Left ventricle myocardium inferior (tissue), 1 donor: ENCODE results near the gene CCDC78. TPM values are rescaled to one million over a fixed set of nuclear protein-coding genes. Genes with fewer than 3 reads are reported as not detected.

Experiments used
- DNase-seq: peaks from one replicate; pipeline ENCODE4 v3.0.0-alpha.2; 2020
- H3K27ac ChIP-seq: fragments of 200-600 bp; replicated peaks from 2 replicates; pipeline ENCODE4 v1.8.0; 2021
- H3K27me3 ChIP-seq: fragments of 200-600 bp; 2 replicates; pipeline ENCODE4 v1.8.0; 2021; ENCODE audit warnings: low read depth
- H3K36me3 ChIP-seq: fragments of 200-600 bp; 2 replicates; pipeline ENCODE4 v1.8.0; 2021
- H3K4me1 ChIP-seq: fragments of 200-600 bp; 2 replicates; pipeline ENCODE4 v1.8.0; 2021
- H3K4me3 ChIP-seq: fragments of 200-600 bp; 2 replicates; pipeline ENCODE4 v1.8.0; 2021; ENCODE audit warnings: mild to moderate bottlenecking, moderate library complexity
- H3K9me3 ChIP-seq: fragments of 200-600 bp; replicated peaks from 2 replicates; pipeline ENCODE4 v1.8.0; 2021
- CTCF ChIP-seq: fragments of 200-600 bp; IDR thresholded peaks from 2 replicates; pipeline ENCODE4 v1.8.0; 2021; ENCODE audit warnings: antibody characterized with exemption, mild to moderate bottlenecking, borderline replicate concordance
- intact Hi-C: fragments of 100-400 bp; cut with micrococcal nuclease; formaldehyde crosslinking; loops from one replicate; pipeline ENCODE4 v1.11.0; 2022
- total RNA-seq: library from RNA; stranded (reverse); fragmentation: NEBNext Ultra II Directional; extraction: Animal tissue kit (Norgen Biotek cat#: 25700); gene quantifications from one replicate; pipeline ENCODE4 v1.2.1, GENCODE V29; 2021
- donor health status: DM: no; HTN: yes; CAD: no; lungs with severe emphysema.

Gene CCDC78
- total RNA-seq, 1 donor from 2014 or later = 0.49 TPM

DNA sequence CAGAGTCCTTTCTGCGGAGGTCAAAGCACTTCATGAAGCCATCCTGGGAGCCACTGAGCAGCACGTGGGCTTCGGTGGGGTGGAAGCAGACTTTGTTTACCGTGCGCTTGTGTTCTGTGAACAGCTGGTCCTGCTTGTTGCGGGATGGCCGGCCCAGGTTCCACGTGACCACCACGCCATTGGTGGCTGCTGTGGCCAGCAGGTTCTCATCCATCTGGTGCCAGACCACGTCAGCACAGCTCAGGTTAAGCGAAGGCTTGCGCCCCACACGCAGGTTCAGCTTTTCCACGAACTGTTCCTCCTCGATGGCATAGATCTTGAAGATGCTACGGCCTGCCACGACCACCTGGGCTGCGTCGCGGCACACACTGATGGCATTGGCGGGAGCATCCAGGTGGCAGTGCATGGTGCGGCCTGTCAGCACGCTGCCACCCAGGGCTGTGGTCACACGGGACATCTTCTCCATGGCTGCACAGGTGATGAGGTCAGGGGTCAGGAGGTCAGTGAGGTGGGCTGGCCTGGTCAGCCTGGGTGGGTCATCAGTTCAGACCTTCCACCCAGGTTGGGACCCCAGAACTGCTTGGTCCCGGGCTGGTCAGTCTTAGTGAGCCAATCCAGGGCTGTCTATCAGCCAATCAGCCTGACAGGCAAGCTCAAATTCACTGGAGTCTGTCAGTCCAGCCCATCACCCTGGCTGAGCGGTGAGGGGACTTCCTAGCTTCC, 36.9 kb downstream of the CCDC78 start:
- H3K27me3 ChIP-seq = peaks cover 34% of the 10 kb centered on the region
- peak overlapping the region; percentile 91 for H3K27ac ChIP-seq
- no peaks in the 10 kb centered on the region for H3K9me3 ChIP-seq
- intact Hi-C loops = no loop called here
- peaks cover 14% of the 10 kb centered on the region for H3K36me3 ChIP-seq
- TF ChIP-seq CTCF = no peak
- peak overlapping the region; percentile 95 for H3K4me3 ChIP-seq
- DNase-seq = no peak
- H3K4me1 ChIP-seq = peaks cover 52% of the 10 kb centered on the region

DNA sequence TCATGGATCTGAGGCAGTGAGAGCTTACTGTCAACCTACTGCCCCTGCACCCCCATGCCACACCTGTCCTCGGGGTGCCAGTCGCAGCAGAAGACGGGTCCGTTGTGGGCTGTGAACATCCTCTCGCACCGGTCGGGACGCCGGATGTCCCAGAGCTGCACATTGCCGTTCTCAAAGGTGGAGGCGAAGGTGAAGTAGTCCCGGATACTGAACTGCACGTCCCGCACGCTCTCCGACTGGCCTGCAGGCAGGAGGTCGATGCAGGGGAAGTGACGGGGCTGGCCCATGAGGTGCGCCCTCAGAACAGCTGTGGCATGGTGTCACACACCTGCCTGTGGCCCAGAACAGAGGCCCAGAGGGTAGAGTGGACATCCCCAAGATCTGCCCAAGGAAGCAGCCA, 38.7 kb downstream of the CCDC78 start:
- no peak for DNase-seq
- Histone ChIP-seq H3K27ac (no peak overlapping the region), H3K27me3 (peaks cover 15% of the 10 kb centered on the region), H3K4me3 (no peak overlapping the region), H3K9me3 (no peaks in the 10 kb centered on the region), H3K36me3 (peaks cover 22% of the 10 kb centered on the region), H3K4me1 (peaks cover 60% of the 10 kb centered on the region)
- TF ChIP-seq CTCF = no peak
- intact Hi-C loops = no loop called here

GRCh38 chr16:686459-687260, 39.6 kb downstream of the CCDC78 start:
- peaks cover 7% of the 10 kb centered on the region for H3K27me3 ChIP-seq
- intact Hi-C loops = no loop called here
- no peak for DNase-seq
- H3K36me3 ChIP-seq = peaks cover 30% of the 10 kb centered on the region
- no peaks in the 10 kb centered on the region for H3K9me3 ChIP-seq
- H3K4me3 ChIP-seq = no peak overlapping the region
- H3K27ac ChIP-seq = no peak overlapping the region
- peaks cover 68% of the 10 kb centered on the region for H3K4me1 ChIP-seq
- TF ChIP-seq CTCF = no peak

GRCh38 chr16:685967-686366, 40.3 kb downstream of the CCDC78 start:
- no peaks in the 10 kb centered on the region for H3K27me3 ChIP-seq
- peak; percentile 45 for TF ChIP-seq CTCF
- H3K27ac ChIP-seq = no peak overlapping the region
- no peak for DNase-seq
- H3K36me3 ChIP-seq = peaks cover 35% of the 10 kb centered on the region
- no peaks in the 10 kb centered on the region for H3K9me3 ChIP-seq
- H3K4me3 ChIP-seq = no peak overlapping the region
- intact Hi-C loops = no loop called here
- peaks cover 75% of the 10 kb centered on the region for H3K4me1 ChIP-seq

DNA sequence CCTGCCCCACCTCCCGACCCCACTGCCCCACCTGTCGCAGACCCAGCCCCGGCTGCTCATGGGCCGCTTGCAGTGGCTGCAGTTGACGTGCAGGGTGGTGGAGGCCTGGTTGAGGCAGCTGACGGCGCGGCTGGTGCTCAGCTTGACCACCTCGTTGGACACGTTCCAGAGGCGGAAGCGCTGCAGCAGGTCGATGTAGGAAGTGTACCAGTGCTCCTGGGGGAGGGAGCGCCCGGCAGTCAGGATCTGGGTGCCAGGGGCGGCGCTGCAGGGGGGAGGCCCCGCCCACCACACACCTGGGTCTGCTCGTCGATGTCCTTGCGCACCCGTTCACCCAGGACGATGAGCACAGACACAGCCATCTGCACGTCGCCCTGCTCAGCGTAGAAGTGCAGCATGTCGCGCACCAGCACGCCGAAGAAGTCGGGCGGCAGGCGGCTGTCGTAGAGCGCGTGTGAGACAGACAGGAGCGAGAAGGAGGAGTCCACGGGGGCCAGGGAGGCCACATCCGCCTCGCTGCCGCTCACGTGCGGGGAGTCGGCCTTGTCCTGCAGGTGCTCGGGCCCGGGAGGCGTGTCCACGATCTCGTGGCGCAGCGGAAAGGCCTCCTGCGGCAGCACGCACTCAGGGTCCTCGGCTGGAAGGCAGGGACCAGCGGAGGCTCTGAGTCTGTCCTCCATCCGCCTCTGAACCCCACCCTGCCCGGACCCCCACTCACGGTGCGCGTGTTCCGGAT, 41.1 kb downstream of the CCDC78 start:
- no peak for DNase-seq
- H3K4me3 ChIP-seq = peak overlapping the region; percentile 79
- no peak for TF ChIP-seq CTCF

More for the DNA sequence above, 41.1 kb downstream of the CCDC78 start:
- H3K27ac ChIP-seq = peak overlapping the region; percentile 85
- intact Hi-C loops = no loop called here
- H3K4me1 ChIP-seq = peaks cover 75% of the 10 kb centered on the region
- H3K9me3 ChIP-seq = no peaks in the 10 kb centered on the region
- H3K36me3 ChIP-seq = peaks cover 35% of the 10 kb centered on the region
- H3K27me3 ChIP-seq = no peaks in the 10 kb centered on the region
